BE2C (cell line): Measurements from ENCODE around the gene OSCP1.

Source experiments
- DNase-seq: peaks from one replicate; pipeline ENCODE4 v3.0.0-alpha.2; 2020
- H3K27me3 ChIP-seq: fragments of 250-450 bp; sonication (Bioruptor Pico); 2 replicates; pipeline ENCODE4 v1.5.1; 2020; ENCODE audit warnings: mild to moderate bottlenecking
- H3K36me3 ChIP-seq: fragments of 250-450 bp; sonication (Bioruptor Pico); 2 replicates; pipeline ENCODE4 v1.5.1; 2020; ENCODE audit warnings: mild to moderate bottlenecking
- H3K4me1 ChIP-seq: fragments of 250-450 bp; sonication (Bioruptor Pico); 2 replicates; pipeline ENCODE4 v1.5.1; 2020
- H3K4me3 ChIP-seq: 2 replicates; pipeline ENCODE4 v1.5.1; 2011; ENCODE audit warnings: low read depth, low read length
- H3K9me3 ChIP-seq: fragments of 250-450 bp; sonication (Bioruptor Pico); 2 replicates; pipeline ENCODE4 v1.5.1; 2020
- CTCF ChIP-seq: IDR thresholded peaks from 2 replicates; pipeline ENCODE4 v1.5.1; 2012; ENCODE audit warnings: mild to moderate bottlenecking, low read depth, low read length

The OSCP1 gene

GRCh38 chr1:36446271-36446670 is 4.0 kb downstream of the OSCP1 start:
- peak; percentile 62 for TF ChIP-seq CTCF
- Histone ChIP-seq H3K27me3 (no peaks in the 10 kb centered on the region), H3K4me3 (no peak overlapping the region), H3K9me3 (no peaks in the 10 kb centered on the region), H3K36me3 (no peaks in the 10 kb centered on the region), H3K4me1 (no peaks in the 10 kb centered on the region)
- DNase-seq = peak; percentile 39

GRCh38 chr1:36443297-36443696 is 7.0 kb downstream of the OSCP1 start:
- no peak for TF ChIP-seq CTCF
- no peak overlapping the region for H3K4me3 ChIP-seq
- H3K9me3 ChIP-seq = no peaks in the 10 kb centered on the region
- no peak for DNase-seq
- no peaks in the 10 kb centered on the region for H3K4me1 ChIP-seq
- no peaks in the 10 kb centered on the region for H3K27me3 ChIP-seq
- no peaks in the 10 kb centered on the region for H3K36me3 ChIP-seq

GRCh38 chr1:36442337-36442736 is 7.9 kb downstream of the OSCP1 start:
- no peak for TF ChIP-seq CTCF
- Histone ChIP-seq H3K9me3 (no peaks in the 10 kb centered on the region), H3K36me3 (no peaks in the 10 kb centered on the region), H3K4me1 (no peaks in the 10 kb centered on the region), H3K4me3 (no peak overlapping the region), H3K27me3 (no peaks in the 10 kb centered on the region)
- DNase-seq = no peak

- H3K4me3 ChIP-seq = no peak overlapping the region
- H3K27me3 ChIP-seq = no peaks in the 10 kb centered on the region
- TF ChIP-seq CTCF = no peak
- no peaks in the 10 kb centered on the region for H3K9me3 ChIP-seq
- H3K36me3 ChIP-seq = no peaks in the 10 kb centered on the region
- DNase-seq = no peak
- no peaks in the 10 kb centered on the region for H3K4me1 ChIP-seq
Observed at GRCh38 chr1:36440646-36441045, 9.6 kb downstream of the OSCP1 start.

- H3K36me3 ChIP-seq = no peaks in the 10 kb centered on the region
- H3K4me1 ChIP-seq = no peaks in the 10 kb centered on the region
- no peaks in the 10 kb centered on the region for H3K27me3 ChIP-seq
- DNase-seq = no peak
- no peak for TF ChIP-seq CTCF
- H3K9me3 ChIP-seq = no peaks in the 10 kb centered on the region
- no peak overlapping the region for H3K4me3 ChIP-seq
Observed at GRCh38 chr1:36440044-36440443, 10.2 kb downstream of the OSCP1 start.

- Histone ChIP-seq H3K27me3 (no peaks in the 10 kb centered on the region), H3K4me1 (no peaks in the 10 kb centered on the region), H3K4me3 (no peak overlapping the region), H3K9me3 (no peaks in the 10 kb centered on the region), H3K36me3 (no peaks in the 10 kb centered on the region)
- TF ChIP-seq CTCF = no peak
- no peak for DNase-seq
Observed at GRCh38 chr1:36438715-36439114, 11.5 kb downstream of the OSCP1 start.
